IMR-90 (cell line): Measurements from ENCODE around the gene PRKCE. TPM values are rescaled to one million over a fixed set of nuclear protein-coding genes. Genes with fewer than 3 reads are reported as not detected.

Source experiments
- ATAC-seq: fragments of 200-7000 bp; cut with Tn5 transposase; 2 replicates; pipeline ENCODE4 v1.9.1; 2020; ENCODE audit warnings: low read depth, mild to moderate bottlenecking, moderate library complexity
- BruUV-seq: library from RNA; stranded (reverse); fragments of 400-500 nt; replicated peaks from 2 replicates; lab custom pipeline; 2021; lab: Mats Ljungman, UMichigan
- CTCF ChIA-PET: fragments of 300-600 bp; formaldehyde crosslinking; extraction: SDS; loops from one replicate; lab custom pipeline; 2021; ENCODE audit warnings: antibody characterized with exemption; lab: Yijun Ruan, JAX
- POLR2A ChIA-PET: fragments of 300-600 bp; sonication (Branson Sonifier 250); formaldehyde crosslinking; loops from one replicate; lab custom pipeline; 2022; ENCODE audit warnings: antibody characterized with exemption; ENCODE audit not compliant: unreplicated experiment; lab: Charles Lee
- DNase-seq: peaks from one replicate; pipeline ENCODE4 v3.0.0; 2013
- H2AFZ ChIP-seq: replicated peaks from 2 replicates; pipeline ENCODE3; 2013; ENCODE audit warnings: low read length, mild to moderate bottlenecking; ENCODE audit not compliant: poor library complexity
- H2AK5ac ChIP-seq: 2 replicates; pipeline ENCODE4 v1.6.1; 2013; ENCODE audit warnings: low read depth, low read length, inconsistent platforms
- H2AK9ac ChIP-seq: replicated peaks from 2 replicates; pipeline ENCODE3; 2013; ENCODE audit warnings: mild to moderate bottlenecking, low read depth, low read length, moderate library complexity; ENCODE audit not compliant: poor library complexity
- H2BK120ac ChIP-seq: 2 replicates; pipeline ENCODE4 v1.6.1; 2013; ENCODE audit warnings: low read depth, low read length, inconsistent platforms
- H2BK15ac ChIP-seq: 3 replicates; pipeline ENCODE4 v1.6.1; 2013; ENCODE audit warnings: low read depth, low read length, inconsistent platforms
- H2BK20ac ChIP-seq: 2 replicates; pipeline ENCODE4 v1.6.1; 2013; ENCODE audit warnings: low read depth, mild to moderate bottlenecking, inconsistent platforms, low read length, moderate library complexity
- H2BK5ac ChIP-seq: 2 replicates; pipeline ENCODE4 v1.6.1; 2013; ENCODE audit warnings: mild to moderate bottlenecking, low read depth, low read length, inconsistent platforms; ENCODE audit not compliant: poor library complexity, severe bottlenecking
- H3K14ac ChIP-seq: replicated peaks from 2 replicates; pipeline ENCODE4 v1.6.1; 2013; ENCODE audit warnings: low read depth, low read length, inconsistent platforms
- H3K18ac ChIP-seq: 2 replicates; pipeline ENCODE4 v1.6.1; 2013; ENCODE audit warnings: low read depth, low read length, control low read depth
- H3K23ac ChIP-seq: 2 replicates; pipeline ENCODE4 v1.6.1; 2013; ENCODE audit warnings: low read depth, low read length, inconsistent platforms
- H3K27ac ChIP-seq: 2 replicates; pipeline ENCODE4 v1.5.1; 2013; ENCODE audit warnings: mild to moderate bottlenecking, control low read depth, low read length; ENCODE audit not compliant: insufficient read depth
- H3K27me3 ChIP-seq: 2 replicates; pipeline ENCODE4 v1.6.1; 2013; ENCODE audit warnings: low read length; ENCODE audit not compliant: control insufficient read depth, insufficient read depth
- H3K36me3 ChIP-seq: 2 replicates; pipeline ENCODE4 v1.6.1; 2013; ENCODE audit warnings: low read length, mixed read lengths; ENCODE audit not compliant: control insufficient read depth, insufficient read depth
- H3K4ac ChIP-seq: 2 replicates; pipeline ENCODE4 v1.6.1; 2013; ENCODE audit warnings: low read depth, low read length, inconsistent platforms
- H3K4me1 ChIP-seq: 2 replicates; pipeline ENCODE4 v1.6.1; 2013; ENCODE audit warnings: low read length, mixed read lengths; ENCODE audit not compliant: control insufficient read depth, insufficient read depth
- H3K4me2 ChIP-seq: 2 replicates; pipeline ENCODE4 v1.6.1; 2013; ENCODE audit warnings: low read depth, mild to moderate bottlenecking, control low read depth, low read length, moderate library complexity
- H3K4me3 ChIP-seq: 2 replicates; pipeline ENCODE4 v1.5.1; 2013; ENCODE audit warnings: low read depth, mild to moderate bottlenecking, control low read depth, low read length, moderate library complexity; ENCODE audit not compliant: insufficient read depth
- H3K56ac ChIP-seq: 2 replicates; pipeline ENCODE4 v1.6.1; 2013; ENCODE audit warnings: low read length, inconsistent platforms; ENCODE audit not compliant: insufficient read depth; ENCODE audit errors: extremely low read depth
- H3K79me1 ChIP-seq, 2 experiments: 2 replicates each; pipeline ENCODE4 v1.6.1; 2013; ENCODE audit warnings: low read length in 2 of 2, inconsistent platforms in 1 of 2, low read depth in 1 of 2
- H3K9ac ChIP-seq: 2 replicates; pipeline ENCODE4 v1.6.1; 2013; ENCODE audit warnings: low read depth, low read length, control low read depth
- H3K9me1 ChIP-seq: 2 replicates; pipeline ENCODE4 v1.6.1; 2013; ENCODE audit warnings: low read length, inconsistent platforms; ENCODE audit not compliant: insufficient read depth
- H3K9me3 ChIP-seq: 2 replicates; pipeline ENCODE4 v1.6.1; 2013; ENCODE audit warnings: low read length; ENCODE audit not compliant: control insufficient read depth, insufficient read depth
- H4K20me1 ChIP-seq: 2 replicates; pipeline ENCODE4 v1.6.1; 2013; ENCODE audit warnings: low read length, inconsistent platforms; ENCODE audit not compliant: insufficient read depth
- H4K5ac ChIP-seq: 2 replicates; pipeline ENCODE4 v1.6.1; 2013; ENCODE audit warnings: mild to moderate bottlenecking, low read depth, low read length, control low read depth
- H4K8ac ChIP-seq, 2 experiments: 2 replicates each; pipeline ENCODE4 v1.6.1; 2013; ENCODE audit warnings: low read depth in 2 of 2, low read length in 2 of 2, control low read depth in 1 of 2, inconsistent platforms in 1 of 2
- H4K91ac ChIP-seq: 2 replicates; pipeline ENCODE4 v1.6.1; 2013; ENCODE audit warnings: low read depth, low read length, inconsistent platforms; ENCODE audit not compliant: insufficient read depth
- BHLHE40 ChIP-seq: fragments of 150-350 bp; IDR thresholded peaks from 2 replicates; pipeline ENCODE4 v1.6.1; 2016; ENCODE audit warnings: mild to moderate bottlenecking, low read depth, low read length
- CEBPB ChIP-seq: IDR thresholded peaks from 2 replicates; pipeline ENCODE4 v1.6.1; 2012; ENCODE audit warnings: low read depth, low read length, improper control_type of control experiment
- CHD1 ChIP-seq: IDR thresholded peaks from 2 replicates; pipeline ENCODE4 v1.6.1; 2012; ENCODE audit warnings: low read depth, low read length, improper control_type of control experiment
- CTCF ChIP-seq: conservative IDR thresholded peaks from 2 replicates; pipeline ENCODE4 v1.5.1; 2012; ENCODE audit warnings: mild to moderate bottlenecking, low read depth, low read length, improper control_type of control experiment
- ELK1 ChIP-seq: fragments of 150-350 bp; IDR thresholded peaks from 2 replicates; pipeline ENCODE4 v1.6.1; 2016; ENCODE audit warnings: low read depth, mild to moderate bottlenecking, low read length, moderate library complexity, borderline replicate concordance
- MAZ ChIP-seq: IDR thresholded peaks from 2 replicates; pipeline ENCODE4 v1.6.1; 2012; ENCODE audit warnings: low read depth, mild to moderate bottlenecking, low read length, improper control_type of control experiment, moderate library complexity, borderline replicate concordance
- MXI1 ChIP-seq: IDR thresholded peaks from 2 replicates; pipeline ENCODE4 v1.6.1; 2012; ENCODE audit warnings: low read depth, mild to moderate bottlenecking, low read length, moderate library complexity, borderline replicate concordance
- NFE2L2 ChIP-seq: fragments of 150-350 bp; IDR thresholded peaks from 2 replicates; pipeline ENCODE4 v1.6.1; 2016; ENCODE audit warnings: low read depth, mild to moderate bottlenecking, low read length
- POLR2A ChIP-seq: IDR thresholded peaks from 2 replicates; pipeline ENCODE4 v1.6.1; 2012; ENCODE audit warnings: mild to moderate bottlenecking, low read depth, low read length
- RCOR1 ChIP-seq: IDR thresholded peaks from 2 replicates; pipeline ENCODE4 v1.6.1; 2012; ENCODE audit warnings: mild to moderate bottlenecking, low read length, improper control_type of control experiment; ENCODE audit not compliant: insufficient replicate concordance
- SMC3 ChIP-seq: fragments of 150-350 bp; IDR thresholded peaks from 2 replicates; pipeline ENCODE4 v1.6.1; 2016; ENCODE audit warnings: low read depth, mild to moderate bottlenecking, antibody characterized with exemption, low read length, moderate library complexity
- USF2 ChIP-seq: fragments of 150-350 bp; IDR thresholded peaks from 2 replicates; pipeline ENCODE4 v1.6.1; 2017; ENCODE audit warnings: mild to moderate bottlenecking, antibody characterized with exemption, low read length, low read depth
- WGBS, 2 experiments: methylation state at CpG; one replicate each; pipeline versions ENCODE4 v1.1.5 to v1.1.7; 2013; ENCODE audit warnings: missing lambda C conversion rate in 2 of 2; ENCODE audit not compliant: insufficient read length in 1 of 2; ENCODE audit errors: extremely low coverage in 2 of 2; 5-methylcytosine and 5-hydroxymethylcytosine counted together
- dilution Hi-C: fragments of 300-500 bp; cut with HindIII; formaldehyde crosslinking; loops from one replicate; pipeline ENCODE4 v1.14.3; 2018; ENCODE audit warnings: low sequenced_read_pairs; ENCODE audit not compliant: unreplicated experiment
- in situ Hi-C: fragments of 300-500 bp; cut with MboI; formaldehyde crosslinking; loops from 3 replicates; pipeline ENCODE4 v1.14.3; 2019; ENCODE audit warnings: low sequenced_read_pairs, inconsistent platforms, mixed read lengths
- intact Hi-C: fragments of 100-400 bp; cut with micrococcal nuclease; formaldehyde crosslinking; loops from 2 replicates; pipeline ENCODE4 v1.10.0; 2022
- polyA plus RNA-seq, 3 experiments: library from polyadenylated mRNA; depleted of rRNA; stranded (reverse); fragments of >200 nt; gene quantifications; 2 replicates each; pipeline ENCODE4 v1.2.3, GENCODE V29; 2012; ENCODE audit warnings: low replicate concordance in 1 of 3
- total RNA-seq: library from RNA; depleted of rRNA; stranded (reverse); fragments of >200 nt; gene quantifications from 2 replicates; pipeline ENCODE4 v1.2.3, GENCODE V29; 2012

Gene PRKCE
- total and polyA plus RNA-seq, 2 of the 4 experiments (the other 2 are of a cell fraction): 8.1 to 32.4 TPM

- intact Hi-C loops (no loop called here), in situ Hi-C loops (no loop called here), dilution Hi-C loops (no loop called here)
- no peak overlapping the region for H3K27ac ChIP-seq
- peak overlapping the region; percentile 14; the same call in 1 of the 2 replicates for H3K14ac ChIP-seq
- no peak overlapping the region for H3K56ac ChIP-seq
- H3K4ac ChIP-seq: no peak overlapping the region
- H4K20me1 ChIP-seq: peaks cover 3% of the 10 kb centered on the region
- no peak overlapping the region for H4K8ac ChIP-seq
- 0 out of 2 replicates have a peak overlapping the region, but pooled peaks have one; percentile 11 for H3K23ac ChIP-seq
- H3K4me3 ChIP-seq: no peak overlapping the region
- no peak overlapping the region for H2BK20ac ChIP-seq
- no peak overlapping the region for H2BK120ac ChIP-seq
- no CpG with 5 or more reads among the region's 14 CpGs for WGBS, 2 experiments
- ATAC-seq (peak; percentile 60), DNase-seq (peak; percentile 18)
- peaks cover 2% of the 10 kb centered on the region; the same call in 1 of the 2 replicates for H3K4me1 ChIP-seq
- H3K9ac ChIP-seq: no peak overlapping the region
- H3K36me3 ChIP-seq: no peaks in the 10 kb centered on the region
- H4K91ac ChIP-seq: no peak overlapping the region
- CTCF ChIA-PET: interaction anchor here (1.0 kb wide), 2 partner anchors 10 to 27 kb away, joined by 3 to 4 read pairs; no protein-coding TSS in a partner anchor
- no peak overlapping the region for H3K18ac ChIP-seq
- no peak overlapping the region for H2AK5ac ChIP-seq
- peak overlapping the region; percentile 33; the same call in 1 of the 2 replicates for H3K4me2 ChIP-seq
- POLR2A ChIA-PET: no interaction called here
- no peak overlapping the region for H4K5ac ChIP-seq
- H3K9me3 ChIP-seq: no peaks in the 10 kb centered on the region
- H3K9me1 ChIP-seq: peaks cover 3% of the 10 kb centered on the region; the same call in 1 of the 2 replicates
- H2BK5ac ChIP-seq: no peak overlapping the region
- H2AK9ac ChIP-seq: no peak overlapping the region
- BruUV-seq: no TSS peak
- H2BK15ac ChIP-seq: no peak overlapping the region
- H3K27me3 ChIP-seq: no peaks in the 10 kb centered on the region
- TF ChIP-seq USF2 (no peak), MAZ (no peak), CTCF (no peak), BHLHE40 (no peak), RCOR1 (no peak), CHD1 (no peak), NFE2L2 (no peak), ELK1 (no peak), MXI1 (no peak), SMC3 (no peak), POLR2A (no peak), CEBPB (no peak)
- no peaks in the 10 kb centered on the region; a peak in 1 of 4 replicates for H3K79me1 ChIP-seq
- peak overlapping the region; percentile 34 for H2AFZ ChIP-seq
These were observed 188.2 kb downstream of the PRKCE start for GRCh38 chr2:45839508-45840251.
